HG03460 (cell line): ENCODE results near the gene KEAP1.
"Not testable (repeated sequence)": the region's sequence is repeated elsewhere in the genome, so short reads cannot be mapped to it uniquely, and the experiment has no call there.

Experiments used
- ATAC-seq: cut with Tn5 transposase; IDR thresholded peaks from one replicate; pipeline ENCODE4 v1.9.1; 2021; ENCODE audit not compliant: unreplicated experiment

The KEAP1 gene

GRCh38 chr19:10500247-10500592, 2.9 kb downstream of the KEAP1 start:
- ATAC-seq: no peak

DNA sequence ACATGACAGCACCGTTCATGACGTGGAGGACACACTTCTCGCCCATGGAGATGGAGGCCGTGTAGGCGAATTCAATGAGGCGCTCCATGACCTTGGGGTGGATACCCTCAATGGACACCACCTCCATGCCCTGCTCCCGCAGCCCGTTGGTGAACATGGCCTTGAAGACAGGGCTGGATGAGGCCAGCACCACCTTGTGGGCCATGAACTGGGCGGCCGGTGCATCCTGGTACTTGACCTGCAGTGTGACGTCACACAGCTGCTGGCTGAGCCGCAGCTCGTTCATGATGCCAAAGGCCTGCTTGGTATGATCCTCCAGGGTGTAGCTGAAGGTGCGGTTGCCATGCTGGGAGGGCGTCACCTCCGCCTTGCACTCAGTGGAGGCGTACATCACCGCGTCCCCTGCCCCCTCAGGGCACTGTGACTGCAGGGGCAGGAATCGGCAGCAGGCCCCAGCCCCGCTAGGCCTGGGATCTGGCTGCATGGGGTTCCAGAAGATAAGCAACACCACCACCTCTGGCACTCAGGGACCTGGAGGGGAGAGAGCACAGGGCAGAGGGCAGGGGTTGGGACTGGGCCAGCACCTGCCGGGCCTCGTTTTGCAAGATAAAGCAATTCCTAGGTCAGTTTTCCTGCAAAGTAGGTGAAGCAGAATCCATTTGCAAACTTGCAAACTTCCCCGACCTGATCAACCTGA, 3.5 kb downstream of the KEAP1 start:
- ATAC-seq: no peak

GRCh38 chr19:10497371-10497770, 5.8 kb downstream of the KEAP1 start:
- ATAC-seq: no peak

GRCh38 chr19:10491472-10492047, 11.6 kb downstream of the KEAP1 start:
- no peak for ATAC-seq

GRCh38 chr19:10486551-10486950, 16.6 kb downstream of the KEAP1 start:
- ATAC-seq: no peak

DNA sequence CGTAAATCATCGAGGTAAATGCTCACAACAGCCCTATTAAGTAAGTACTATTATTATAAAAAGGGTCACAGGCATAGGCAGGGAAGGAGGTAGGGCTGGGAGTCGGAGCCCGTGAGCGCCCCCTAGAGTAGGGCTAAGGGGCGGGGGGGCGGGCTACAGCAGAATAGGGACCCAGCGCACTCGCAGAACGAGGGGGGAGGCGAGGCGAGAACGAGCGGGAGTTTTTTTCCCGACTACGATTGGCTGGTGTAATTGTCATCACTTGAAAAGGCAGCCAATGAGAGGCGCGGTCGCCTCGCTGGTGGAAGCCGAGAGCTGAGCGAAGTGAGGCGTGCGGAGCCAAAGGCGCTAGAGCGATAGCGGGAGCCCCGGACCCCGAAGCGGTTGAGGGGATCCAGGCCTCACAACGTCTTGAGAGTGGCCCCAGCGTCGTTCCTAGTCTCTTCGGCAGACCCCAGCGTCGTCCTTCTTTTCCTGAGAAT, 24.2 kb downstream of the KEAP1 start:
- no peak for ATAC-seq

GRCh38 chr19:10478476-10478875, 24.7 kb downstream of the KEAP1 start:
- ATAC-seq: no peak

DNA sequence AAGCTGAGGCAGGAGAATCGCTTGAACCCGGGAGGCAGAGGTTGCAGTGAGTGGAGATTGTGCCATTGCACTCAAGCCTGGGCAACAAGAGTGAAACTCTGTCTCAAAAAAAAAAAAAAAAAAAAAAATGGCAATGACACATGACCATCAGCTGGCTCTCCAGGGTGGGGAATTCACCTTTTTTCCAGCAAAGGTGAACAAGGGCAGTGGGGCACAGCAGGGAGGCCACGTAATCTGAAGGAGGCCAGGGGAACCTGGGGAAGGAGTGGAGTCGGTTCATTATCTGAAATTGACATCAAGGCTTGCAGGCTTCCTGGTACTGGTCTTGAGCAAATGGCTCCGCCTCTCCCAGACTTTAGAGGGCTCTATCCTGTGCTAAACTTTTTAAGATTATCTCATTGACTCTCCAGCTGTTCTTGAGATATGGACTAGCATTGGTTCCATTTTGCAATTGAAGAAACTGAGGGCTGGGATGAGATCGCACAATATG, 28.1 kb downstream of the KEAP1 start:
- no peak for ATAC-seq

DNA sequence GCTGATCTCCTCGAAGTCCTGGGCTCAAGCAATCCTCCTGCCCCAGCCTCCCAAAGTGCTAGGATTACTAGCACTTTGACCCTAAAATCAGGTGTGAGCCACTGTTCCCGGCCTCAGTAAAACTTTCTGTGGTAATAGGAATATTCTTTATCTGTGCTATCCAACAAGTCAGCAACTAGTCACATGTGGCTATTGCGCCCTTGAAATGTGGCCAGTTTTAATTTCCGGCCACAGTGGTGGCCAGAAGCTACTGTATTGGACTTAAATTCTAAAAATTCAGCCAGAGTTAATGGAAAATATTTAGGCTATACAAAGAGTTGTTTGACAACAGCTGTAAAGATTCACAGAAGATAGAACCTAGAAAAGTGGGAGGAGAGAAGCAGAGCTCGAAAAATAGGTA, 30.0 kb downstream of the KEAP1 start:
- ATAC-seq: no peak

DNA sequence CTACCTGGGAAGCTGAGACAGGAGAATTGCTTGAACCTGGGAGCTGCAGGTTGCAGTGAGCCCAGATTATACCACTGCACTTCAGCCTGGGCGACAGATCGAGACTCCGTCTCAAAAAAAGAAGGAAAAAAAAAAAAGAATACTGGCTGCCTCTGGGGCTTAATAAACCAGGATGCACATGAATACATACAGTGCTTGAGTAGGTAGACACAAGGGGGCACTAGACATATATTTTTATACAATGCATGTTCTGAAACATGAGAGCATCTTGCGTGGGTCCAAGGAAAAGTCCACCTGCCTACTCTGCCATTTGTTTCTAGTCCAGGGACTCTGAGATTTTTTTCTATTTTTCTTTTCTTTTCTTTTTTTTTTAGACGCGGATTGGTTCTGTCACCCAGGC, 31.2 kb downstream of the KEAP1 start:
- ATAC-seq: no peak

DNA sequence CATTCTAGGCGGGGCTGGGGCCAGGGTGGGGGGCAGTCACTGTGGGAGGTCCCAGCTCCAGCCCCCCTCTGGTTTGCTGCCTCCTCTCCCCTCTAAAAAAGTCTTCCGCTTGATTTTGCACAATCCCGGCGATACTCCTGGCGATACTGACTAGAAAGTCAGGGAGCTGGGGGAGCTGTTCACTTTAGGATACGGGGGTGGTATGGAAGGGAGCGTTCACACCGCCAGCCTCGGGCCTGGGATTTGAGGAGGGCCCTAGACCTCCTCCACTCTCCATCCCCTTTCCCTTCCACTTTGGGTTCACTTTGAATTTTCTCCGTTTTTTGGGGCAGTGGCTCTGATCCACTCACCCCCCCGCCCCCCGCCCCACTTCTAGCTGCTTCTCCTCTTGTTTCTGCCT, 35.0 kb downstream of the KEAP1 start:
- no peak for ATAC-seq

- no peak for ATAC-seq
These were observed 36.0 kb downstream of the KEAP1 start for GRCh38 chr19:10467104-10467706.

DNA sequence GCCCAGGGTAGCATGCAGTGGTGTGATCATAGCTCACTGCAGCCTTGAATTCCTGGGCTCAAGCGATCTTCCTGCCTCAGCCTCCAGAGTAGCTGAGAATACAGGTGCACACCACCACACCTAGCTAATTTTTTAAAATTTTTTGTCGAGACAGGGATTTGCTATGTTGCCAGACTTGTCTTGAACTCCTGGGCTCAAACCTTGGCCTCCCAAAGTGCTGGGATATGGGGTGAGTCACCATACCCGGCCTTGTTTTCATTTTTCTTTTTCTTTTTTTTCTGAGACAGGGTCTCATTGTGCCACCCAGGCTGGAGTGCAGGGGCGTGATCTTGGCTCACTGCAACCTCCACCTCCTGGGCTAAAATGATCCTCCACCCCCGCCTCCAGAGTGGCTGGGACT, 38.7 kb downstream of the KEAP1 start:
- ATAC-seq: no peak

DNA sequence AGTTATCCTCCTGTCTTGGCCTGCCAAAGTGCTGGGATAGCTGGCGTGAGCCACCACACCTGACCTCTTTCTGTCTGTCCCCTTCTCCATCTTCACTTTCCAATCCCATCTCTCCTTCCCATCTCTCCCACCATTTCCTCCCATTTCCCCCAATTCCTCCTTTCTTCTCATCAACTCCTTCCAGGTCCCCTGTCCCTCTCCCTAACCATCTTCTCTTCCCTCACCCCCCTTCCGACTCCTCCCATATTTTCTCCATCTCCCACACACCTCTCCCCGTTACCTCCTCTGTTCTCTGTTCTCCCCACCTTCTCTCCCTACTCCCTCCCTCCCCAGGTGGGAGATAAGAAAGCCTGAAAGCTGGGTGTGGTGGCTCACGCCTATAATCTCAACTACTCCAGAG, 40.6 kb downstream of the KEAP1 start:
- ATAC-seq: no peak

- ATAC-seq: not testable (repeated sequence)
These were observed 41.1 kb downstream of the KEAP1 start for GRCh38 chr19:10462042-10462441.

DNA sequence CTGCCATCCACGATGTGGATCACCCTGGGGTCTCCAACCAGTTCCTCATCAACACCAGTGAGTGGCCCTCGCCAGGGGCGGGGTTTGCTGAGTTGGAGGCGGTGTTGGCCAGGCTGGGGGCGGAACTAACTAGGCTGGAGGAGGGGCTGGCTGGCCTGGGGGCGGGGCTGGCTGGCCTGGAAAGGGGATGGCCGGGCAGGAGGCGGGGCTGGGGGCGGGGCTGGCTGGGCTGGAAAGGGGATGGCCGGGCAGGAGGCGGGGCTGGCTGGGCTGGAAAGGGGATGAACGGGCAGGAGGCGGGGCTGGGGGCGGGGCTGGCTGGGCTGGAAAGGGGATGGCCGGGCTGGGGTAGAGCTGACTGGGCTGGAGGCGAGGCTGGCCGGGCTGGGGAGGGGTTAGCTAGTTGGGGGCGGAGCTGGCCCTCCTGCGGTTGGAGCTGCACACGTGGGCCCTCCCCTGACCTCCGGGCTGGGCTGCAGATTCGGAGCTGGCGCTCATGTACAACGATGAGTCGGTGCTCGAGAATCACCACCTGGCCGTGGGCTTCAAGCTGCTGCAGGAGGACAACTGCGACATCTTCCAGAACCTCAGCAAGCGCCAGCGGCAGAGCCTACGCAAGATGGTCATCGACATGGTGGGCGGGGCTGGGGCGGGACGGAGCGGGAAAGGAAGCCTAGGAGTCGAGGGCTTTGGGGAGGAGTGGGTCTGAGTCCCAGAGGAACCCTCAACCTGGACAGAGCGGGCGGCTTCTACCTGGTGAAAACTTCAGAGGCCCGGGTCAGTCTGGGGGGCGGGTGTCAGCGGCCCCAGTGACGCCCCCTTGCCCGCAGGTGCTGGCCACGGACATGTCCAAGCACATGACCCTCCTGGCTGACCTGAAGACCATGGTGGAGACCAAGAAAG, 41.9 kb downstream of the KEAP1 start:
- peak; percentile 79 for ATAC-seq

DNA sequence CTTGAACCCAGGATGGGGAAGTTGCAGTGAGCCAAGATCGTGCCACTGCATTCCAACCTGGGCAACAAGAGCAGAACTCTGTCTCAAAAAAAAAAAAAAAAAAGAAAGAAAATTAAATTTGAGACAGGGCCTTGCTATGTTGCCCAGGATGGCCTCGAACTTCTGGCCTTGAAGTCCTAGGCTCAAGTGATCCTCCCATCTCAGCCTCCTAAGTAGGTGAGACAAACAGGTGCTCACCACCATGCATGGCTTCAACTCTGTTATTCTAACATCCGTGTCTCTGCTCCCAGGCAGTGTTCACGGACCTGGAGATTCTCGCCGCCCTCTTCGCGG, 42.5 kb downstream of the KEAP1 start:
- ATAC-seq: no peak

DNA sequence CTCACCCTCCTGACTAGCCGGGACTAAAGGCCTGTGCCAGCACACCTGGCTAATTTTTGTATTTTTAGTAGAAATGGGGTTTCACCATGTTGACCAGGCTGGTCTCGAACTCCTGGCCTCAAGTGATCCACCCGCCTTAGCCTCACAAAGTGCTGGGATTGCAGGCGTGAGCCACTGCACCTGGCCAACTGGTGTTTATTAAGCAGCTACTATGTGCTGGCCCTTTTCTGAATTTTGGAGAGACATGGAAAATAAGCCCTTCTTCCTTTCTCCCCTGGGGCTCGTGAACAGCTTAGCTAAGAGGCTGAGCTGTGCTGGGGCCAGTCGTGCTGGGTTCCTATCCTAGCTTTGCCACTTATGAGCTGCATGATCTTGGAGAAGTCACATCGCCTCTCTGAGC, 44.4 kb downstream of the KEAP1 start:
- ATAC-seq: not testable (repeated sequence)

DNA sequence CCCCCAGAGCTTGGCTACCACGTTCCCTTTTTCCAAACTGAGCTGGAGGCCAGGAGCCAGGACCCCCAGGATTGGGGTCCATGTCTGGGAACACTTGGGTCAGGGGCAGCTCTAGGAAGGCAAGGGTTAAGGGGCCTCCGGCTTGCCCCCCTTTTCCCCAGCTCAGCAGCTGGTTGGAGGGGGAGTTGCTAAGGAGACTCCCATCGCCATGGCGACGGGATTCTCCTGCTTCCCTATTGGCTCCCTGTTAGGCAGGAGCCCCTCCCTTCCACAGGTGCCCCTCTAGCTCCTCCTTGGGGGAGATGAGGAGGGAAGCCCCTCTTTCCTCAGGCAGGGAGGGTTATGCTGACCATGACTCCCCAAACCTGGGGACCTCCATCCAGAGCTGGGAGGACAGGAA, 48.9 kb downstream of the KEAP1 start:
- no peak for ATAC-seq

DNA sequence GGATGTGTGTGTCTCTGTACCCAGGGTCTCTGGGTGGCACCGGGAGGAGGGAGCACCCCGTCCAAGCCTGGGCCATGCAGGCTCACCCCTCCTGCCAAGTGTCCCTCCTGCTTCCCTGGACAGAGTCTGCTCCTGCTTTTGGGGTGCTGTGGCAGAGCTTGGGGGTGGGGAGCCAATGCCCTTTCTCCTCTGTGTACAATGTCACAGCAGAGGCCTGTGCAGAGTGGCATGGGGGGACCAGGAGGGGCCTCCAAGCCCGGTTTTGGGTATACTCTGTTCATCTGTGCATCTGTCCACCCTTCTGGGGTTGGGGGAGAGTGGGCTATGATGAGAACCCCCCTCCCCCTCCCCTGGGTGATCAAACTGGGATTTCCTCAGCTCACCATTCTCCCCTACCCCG, 49.3 kb downstream of the KEAP1 start:
- ATAC-seq: no peak
